C4-2B (cell line): ENCODE results near the gene PDZD2.

Experiments used
- CTCF ChIP-seq: fragments of 450-650 bp; conservative IDR thresholded peaks from 2 replicates; pipeline ENCODE4 v1.5.1; 2017; ENCODE audit warnings: mild to moderate bottlenecking
- ZFX ChIP-seq: fragments of 450-650 bp; IDR thresholded peaks from 2 replicates; pipeline ENCODE4 v1.6.1; 2017

- TF ChIP-seq CTCF (no peak), ZFX (no peak)
These were observed 114.9 kb downstream of the PDZD2 start for GRCh38 chr5:31753700-31754357.
